ENCODE results near the gene IFT22. TPM values are rescaled to one million over a fixed set of nuclear protein-coding genes. Genes with fewer than 3 reads are reported as not detected.
"Not testable (repeated sequence)": the region's sequence is repeated elsewhere in the genome, so short reads cannot be mapped to it uniquely, and the experiment has no call there.

Gene IFT22
- total RNA-seq, 2 donors from 2014 or later: 22.0 to 26.9 TPM

GRCh38 chr7:101294039-101294831, 27.4 kb downstream of the IFT22 start:
- Histone ChIP-seq H3K36me3 (no peaks in the 10 kb centered on the region), H3K4me1 (no peaks in the 10 kb centered on the region), H3K4me3 (no peak overlapping the region), H3K27ac (no peak overlapping the region), H3K27me3 (peaks cover 6% of the 10 kb centered on the region in 2 donors), H3K9me3 (no peaks in the 10 kb centered on the region)
- no peak for DNase-seq (ENCODE audit: low spot score)
- no peak for TF ChIP-seq CTCF (IDR thresholded peaks at IDR 0.05)

GRCh38 chr7:101293069-101294021, 28.3 kb downstream of the IFT22 start:
- not testable (repeated sequence) for H3K36me3 ChIP-seq; H3K4me1 ChIP-seq; DNase-seq (ENCODE audit: low spot score); H3K27me3 ChIP-seq; H3K4me3 ChIP-seq; H3K27ac ChIP-seq; H3K9me3 ChIP-seq

GRCh38 chr7:101292566-101292965, 29.0 kb downstream of the IFT22 start:
- not testable (repeated sequence) for H3K4me3 ChIP-seq; H3K4me1 ChIP-seq; H3K27ac ChIP-seq; H3K27me3 ChIP-seq; H3K36me3 ChIP-seq; H3K9me3 ChIP-seq; DNase-seq (ENCODE audit: low spot score)

- not testable (repeated sequence) for H3K36me3 ChIP-seq, H3K4me1 ChIP-seq, H3K9me3 ChIP-seq, H3K4me3 ChIP-seq, H3K27ac ChIP-seq, H3K27me3 ChIP-seq
- peak; percentile 67 for DNase-seq (ENCODE audit: low spot score)
- TF ChIP-seq CTCF (IDR thresholded peaks at IDR 0.05): peak; percentile 70 to 77
These were observed 31.2 kb downstream of the IFT22 start for GRCh38 chr7:101290186-101291037.

- not testable (repeated sequence) for H3K36me3 ChIP-seq; DNase-seq (ENCODE audit: low spot score); H3K4me1 ChIP-seq; H3K9me3 ChIP-seq; H3K4me3 ChIP-seq; H3K27ac ChIP-seq; H3K27me3 ChIP-seq
These were observed 31.9 kb downstream of the IFT22 start for GRCh38 chr7:101289687-101290086.

- H3K4me3 ChIP-seq: no peak overlapping the region
- H3K27ac ChIP-seq: no peak overlapping the region
- no peaks in the 10 kb centered on the region for H3K27me3 ChIP-seq
- no peak for TF ChIP-seq CTCF (IDR thresholded peaks at IDR 0.05)
- H3K4me1 ChIP-seq: no peaks in the 10 kb centered on the region
- no peak for DNase-seq (ENCODE audit: low spot score)
- no peaks in the 10 kb centered on the region for H3K9me3 ChIP-seq
- H3K36me3 ChIP-seq: no peaks in the 10 kb centered on the region
These were observed 33.2 kb downstream of the IFT22 start for GRCh38 chr7:101288439-101288838.

Data from right atrium auricular region (tissue), 2 donors.